MCF 10A (cell line): ENCODE data around the gene AKR7A2. TPM values are rescaled to one million over a fixed set of nuclear protein-coding genes. Genes with fewer than 3 reads are reported as not detected.

ENCODE experiments used
- BruUV-seq: library from RNA; stranded (reverse); fragments of 400-500 nt; replicated peaks from 2 replicates; lab custom pipeline; 2021; lab: Mats Ljungman, UMichigan
- CTCF ChIA-PET: fragments of 300-600 bp; sonication (Branson Sonifier 250); formaldehyde crosslinking; extraction: SDS; loops from one replicate; lab custom pipeline; 2021; ENCODE audit warnings: antibody characterized with exemption, inconsistent platforms; lab: Yijun Ruan, JAX
- POLR2A ChIA-PET: fragments of 300-600, 350-650 bp; sonication (Branson Sonifier 250); formaldehyde crosslinking; extraction: SDS; loops from one replicate; lab custom pipeline; 2020; ENCODE audit warnings: antibody characterized with exemption, inconsistent platforms; lab: Yijun Ruan, JAX
- DNase-seq: peaks from one replicate; pipeline ENCODE4 v3.0.0-alpha.2; 2018; ENCODE audit not compliant: unreplicated experiment
- H3K27ac Mint-ChIP-seq: one replicate; pipeline ENCODE4 v1.8.0; 2022; ENCODE audit warnings: mild to moderate bottlenecking, low read depth, mixed read lengths; ENCODE audit not compliant: unreplicated experiment
- H3K27me3 Mint-ChIP-seq: one replicate; pipeline ENCODE4 v1.8.0; 2022; ENCODE audit warnings: mixed read lengths; ENCODE audit not compliant: insufficient read depth, unreplicated experiment
- H3K36me3 Mint-ChIP-seq: one replicate; pipeline ENCODE4 v1.8.0; 2022; ENCODE audit warnings: mild to moderate bottlenecking, moderate library complexity, mixed read lengths; ENCODE audit not compliant: insufficient read depth, unreplicated experiment
- H3K4me1 Mint-ChIP-seq: one replicate; pipeline ENCODE4 v1.8.0; 2022; ENCODE audit warnings: mixed read lengths; ENCODE audit not compliant: insufficient read depth, unreplicated experiment
- H3K4me3 Mint-ChIP-seq: one replicate; pipeline ENCODE4 v1.8.0; 2022; ENCODE audit warnings: mild to moderate bottlenecking, moderate library complexity, mixed read lengths; ENCODE audit not compliant: unreplicated experiment
- H3K9me3 Mint-ChIP-seq: one replicate; pipeline ENCODE4 v1.8.0; 2022; ENCODE audit warnings: mixed read lengths; ENCODE audit not compliant: unreplicated experiment
- CTCF ChIP-seq: fragments of 200-600 bp; IDR thresholded peaks from one replicate; pipeline ENCODE4 v1.8.0; 2022; ENCODE audit warnings: antibody characterized with exemption, mild to moderate bottlenecking; ENCODE audit not compliant: unreplicated experiment
- intact Hi-C: fragments of 100-400 bp; cut with micrococcal nuclease; formaldehyde crosslinking; loops from 2 replicates; pipeline ENCODE4 v1.14.1; 2022
- total RNA-seq: library from RNA; stranded (reverse); gene quantifications from 2 replicates; pipeline ENCODE4 v1.2.3, GENCODE V29; 2022

The AKR7A2 gene
- total RNA-seq, 1 experiment from 2014 or later: 28.7 TPM

- POLR2A ChIA-PET: interaction anchor here (0.6 kb wide), 2 partner anchors 161 to 326 kb away, joined by 3 to 4 read pairs; no protein-coding TSS in a partner anchor
- DNase-seq: no peak
- H3K4me1 Mint-ChIP-seq: no peaks in the 10 kb centered on the region
- H3K36me3 Mint-ChIP-seq: peaks cover 43% of the 10 kb centered on the region
- no peak for TF ChIP-seq CTCF
- no peak overlapping the region for H3K27ac Mint-ChIP-seq
- CTCF ChIA-PET: no interaction called here
- H3K9me3 Mint-ChIP-seq: no peaks in the 10 kb centered on the region
- intact Hi-C loops: no loop called here
- H3K27me3 Mint-ChIP-seq: no peaks in the 10 kb centered on the region
- BruUV-seq: no TSS peak
- H3K4me3 Mint-ChIP-seq: no peak overlapping the region
Measured at GRCh38 chr1:19327736-19328135, 15.8 kb upstream of the AKR7A2 start.

GRCh38 chr1:19327301-19327700, 15.4 kb upstream of the AKR7A2 start:
- Mint-ChIP-seq H3K9me3 (no peaks in the 10 kb centered on the region), H3K4me1 (no peaks in the 10 kb centered on the region), H3K27me3 (no peaks in the 10 kb centered on the region), H3K36me3 (peaks cover 47% of the 10 kb centered on the region), H3K27ac (no peak overlapping the region), H3K4me3 (no peak overlapping the region)
- DNase-seq: no peak
- intact Hi-C loops: no loop called here
- no TSS peak for BruUV-seq
- ChIA-PET POLR2A (interaction anchor here (0.6 kb wide), 2 partner anchors 16 to 327 kb away, joined by 3 to 5 read pairs; no protein-coding TSS in a partner anchor), CTCF (no interaction called here)
- no peak for TF ChIP-seq CTCF

GRCh38 chr1:19326748-19327065, 14.8 kb upstream of the AKR7A2 start:
- H3K36me3 Mint-ChIP-seq: peaks cover 47% of the 10 kb centered on the region
- no peaks in the 10 kb centered on the region for H3K27me3 Mint-ChIP-seq
- POLR2A ChIA-PET: no interaction called here
- no TSS peak for BruUV-seq
- H3K4me3 Mint-ChIP-seq: no peak overlapping the region
- intact Hi-C loops: no loop called here
- no peaks in the 10 kb centered on the region for H3K9me3 Mint-ChIP-seq
- DNase-seq: no peak
- TF ChIP-seq CTCF: no peak
- no peaks in the 10 kb centered on the region for H3K4me1 Mint-ChIP-seq
- CTCF ChIA-PET: interaction anchor here (0.9 kb wide), 1 partner anchor 15 kb away, joined by 3 read pairs; no protein-coding TSS in a partner anchor
- H3K27ac Mint-ChIP-seq: no peak overlapping the region

GRCh38 chr1:19325958-19326747, 14.2 kb upstream of the AKR7A2 start:
- no peak overlapping the region for H3K4me3 Mint-ChIP-seq
- ChIA-PET POLR2A (no interaction called here), CTCF (interaction anchor here (0.9 kb wide), 1 partner anchor 15 kb away, joined by 3 read pairs; no protein-coding TSS in a partner anchor)
- no peaks in the 10 kb centered on the region for H3K9me3 Mint-ChIP-seq
- peaks cover 51% of the 10 kb centered on the region for H3K36me3 Mint-ChIP-seq
- TF ChIP-seq CTCF: no peak
- no peaks in the 10 kb centered on the region for H3K4me1 Mint-ChIP-seq
- no TSS peak for BruUV-seq
- DNase-seq: no peak
- no peaks in the 10 kb centered on the region for H3K27me3 Mint-ChIP-seq
- H3K27ac Mint-ChIP-seq: no peak overlapping the region
- intact Hi-C loops: no loop called here
